Prostate gland (tissue), 2 donors: ENCODE measurements around the gene TMBIM1.

ENCODE experiments used
- POLR2A ChIP-seq: fragments of 450-650 bp; IDR thresholded peaks from one replicate; pipeline ENCODE4 v1.6.1; 2016; ENCODE audit warnings: antibody characterized with exemption, mild to moderate bottlenecking
- TF ChIP-seq, protein P1 (sequence below), 4 experiments: fragments of 200-600 bp in 2 of 4; fragments of 450-650 bp in 2 of 4; sonication (generic) in 2 of 4; IDR thresholded peaks; 1 replicate in 3 of 4; 2 replicates in 1 of 4; pipeline ENCODE4 v1.5.1; 2016 to 2019; ENCODE audit warnings: antibody characterized with exemption in 4 of 4, mild to moderate bottlenecking in 2 of 4, moderate library complexity in 2 of 4

DNA sequence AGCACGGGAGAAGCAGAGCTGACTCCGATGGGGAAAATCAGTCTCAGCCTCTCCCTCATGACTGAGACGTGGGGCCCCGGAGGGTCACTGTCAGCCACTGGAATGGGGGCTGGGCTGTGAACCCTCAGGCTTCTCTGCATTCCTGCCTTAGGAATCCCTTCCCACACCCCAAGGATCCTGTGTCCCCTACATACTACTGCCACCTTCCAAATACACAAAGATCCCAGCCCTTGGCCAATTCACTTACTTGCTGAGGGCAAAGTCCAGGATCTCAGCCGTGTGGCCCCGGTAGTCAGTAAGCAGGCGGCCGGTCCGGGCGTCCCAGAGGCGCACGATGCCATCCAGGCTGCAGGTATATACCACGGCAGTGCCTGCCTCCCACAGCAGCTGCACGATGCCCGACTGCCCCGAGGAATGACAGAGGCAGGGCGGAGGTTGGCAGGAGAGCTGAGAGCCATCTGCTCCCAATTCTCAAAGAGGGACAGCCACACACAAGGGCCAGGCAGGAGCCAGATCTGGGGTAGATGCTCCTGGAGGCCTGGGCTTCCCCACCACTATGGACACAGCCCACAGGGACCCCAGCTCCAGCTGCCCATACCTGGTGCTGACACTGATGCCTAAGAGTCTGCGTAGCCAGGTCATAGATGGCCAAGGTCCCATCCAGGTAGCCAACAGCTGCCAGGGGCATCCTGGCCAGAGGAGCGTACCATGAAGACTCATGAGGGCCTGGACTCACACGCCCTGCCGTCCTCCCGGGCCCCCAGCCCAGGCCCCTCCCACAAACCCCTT is 27.3 kb downstream of the TMBIM1 start:
- TF ChIP-seq, protein P1, sequence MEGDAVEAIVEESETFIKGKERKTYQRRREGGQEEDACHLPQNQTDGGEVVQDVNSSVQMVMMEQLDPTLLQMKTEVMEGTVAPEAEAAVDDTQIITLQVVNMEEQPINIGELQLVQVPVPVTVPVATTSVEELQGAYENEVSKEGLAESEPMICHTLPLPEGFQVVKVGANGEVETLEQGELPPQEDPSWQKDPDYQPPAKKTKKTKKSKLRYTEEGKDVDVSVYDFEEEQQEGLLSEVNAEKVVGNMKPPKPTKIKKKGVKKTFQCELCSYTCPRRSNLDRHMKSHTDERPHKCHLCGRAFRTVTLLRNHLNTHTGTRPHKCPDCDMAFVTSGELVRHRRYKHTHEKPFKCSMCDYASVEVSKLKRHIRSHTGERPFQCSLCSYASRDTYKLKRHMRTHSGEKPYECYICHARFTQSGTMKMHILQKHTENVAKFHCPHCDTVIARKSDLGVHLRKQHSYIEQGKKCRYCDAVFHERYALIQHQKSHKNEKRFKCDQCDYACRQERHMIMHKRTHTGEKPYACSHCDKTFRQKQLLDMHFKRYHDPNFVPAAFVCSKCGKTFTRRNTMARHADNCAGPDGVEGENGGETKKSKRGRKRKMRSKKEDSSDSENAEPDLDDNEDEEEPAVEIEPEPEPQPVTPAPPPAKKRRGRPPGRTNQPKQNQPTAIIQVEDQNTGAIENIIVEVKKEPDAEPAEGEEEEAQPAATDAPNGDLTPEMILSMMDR (IDR thresholded peaks at IDR 0.05) = no peak
- TF ChIP-seq POLR2A = no peak
